HG03175 (cell line): ENCODE data around the gene TMEM86B.

ENCODE experiments used
- ATAC-seq: cut with Tn5 transposase; IDR thresholded peaks from one replicate; pipeline ENCODE4 v1.9.1; 2021; ENCODE audit warnings: mild to moderate bottlenecking, moderate library complexity; ENCODE audit not compliant: unreplicated experiment

Gene TMEM86B

DNA sequence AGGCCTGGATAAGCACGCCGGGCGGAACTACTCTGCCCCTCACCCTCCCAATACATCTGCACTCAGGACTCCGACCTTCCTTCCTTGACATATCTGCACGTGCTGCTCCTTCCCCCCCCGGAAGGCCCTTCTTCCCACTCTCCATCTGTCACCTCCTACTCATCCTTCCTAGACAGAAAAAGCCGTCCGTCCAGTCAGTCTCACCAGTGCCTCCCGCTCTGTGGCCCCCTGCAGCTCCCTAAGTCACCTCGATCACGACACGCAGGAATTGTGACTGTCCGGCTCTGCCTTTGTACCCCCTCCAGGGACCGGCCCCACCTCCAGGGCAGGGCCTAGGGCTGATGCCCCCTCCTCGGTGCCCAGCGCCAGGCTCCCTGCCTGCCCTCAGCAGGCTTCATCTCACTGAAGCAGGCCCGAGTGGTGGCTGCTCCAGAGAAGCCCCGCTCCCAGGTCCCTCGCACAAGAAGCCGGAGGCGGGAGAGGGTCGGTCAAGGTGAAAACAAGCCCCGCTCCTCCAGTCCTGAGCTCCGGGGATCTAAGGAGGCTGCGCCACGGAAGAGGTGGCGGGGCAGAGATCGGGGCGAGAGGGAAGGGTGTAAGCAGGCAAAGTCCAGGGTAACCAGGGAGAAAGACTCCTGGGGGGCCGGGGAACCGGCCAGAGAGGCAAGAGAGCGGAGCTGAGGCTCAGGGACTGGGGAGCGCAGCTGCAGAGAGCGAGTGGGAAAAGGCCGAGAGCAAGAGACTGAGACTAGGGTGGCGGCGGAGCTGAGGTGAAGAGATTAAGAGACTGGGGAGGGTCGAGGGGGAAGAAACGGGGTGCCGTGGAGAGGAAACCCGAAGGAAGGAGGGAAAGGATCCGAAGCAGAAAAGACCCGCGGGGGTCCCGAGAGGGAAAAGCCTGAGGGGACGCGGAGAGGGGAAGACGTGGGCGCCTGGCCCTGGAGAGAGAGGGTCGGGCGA is 29.2 kb upstream of the TMEM86B start:
- no peak for ATAC-seq

DNA sequence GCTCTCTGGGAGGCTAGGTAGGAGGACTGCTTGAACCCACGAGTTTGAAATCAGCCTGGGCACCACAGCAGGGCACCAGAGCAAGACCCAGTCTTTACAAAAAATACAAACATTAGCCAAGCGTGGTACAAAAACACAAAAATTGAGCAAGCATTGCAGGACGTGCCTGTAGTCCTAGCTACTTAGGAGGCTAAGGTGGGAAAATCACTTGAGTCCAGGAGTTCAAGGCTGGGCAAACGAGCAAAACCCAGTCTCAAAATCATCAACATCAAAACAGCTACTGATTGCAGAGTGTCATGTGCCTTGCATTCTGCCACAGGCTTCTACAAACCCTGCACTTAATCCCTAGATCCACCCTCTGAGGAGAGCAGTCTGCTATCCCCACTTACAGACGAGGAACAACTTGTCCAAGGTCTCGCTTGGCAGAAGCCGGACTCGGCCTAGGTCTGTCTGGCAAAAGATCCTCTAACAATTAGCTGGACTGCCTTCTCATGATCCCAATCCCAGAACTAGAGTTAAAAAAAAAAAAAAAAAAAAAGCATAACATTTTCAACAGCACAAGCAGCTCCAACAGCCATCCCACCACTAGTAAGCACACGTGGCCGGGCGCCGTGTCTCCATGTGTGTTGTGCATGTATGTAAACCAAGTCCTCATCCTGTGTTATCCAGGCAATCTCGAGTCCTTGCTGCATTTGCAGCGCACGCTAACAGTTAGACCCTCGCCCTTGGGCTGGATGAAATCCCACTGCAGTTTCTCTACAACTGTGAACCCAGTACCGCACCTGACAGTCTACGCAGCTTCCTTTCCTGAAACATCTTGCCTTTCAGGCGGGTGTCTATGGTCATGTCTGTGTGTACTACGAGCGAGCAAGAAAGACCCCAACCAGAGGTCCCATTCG is 28.2 kb upstream of the TMEM86B start:
- no peak for ATAC-seq

GRCh38 chr19:55255618-55256423 is 27.3 kb upstream of the TMEM86B start:
- ATAC-seq, result no peak

- ATAC-seq, result no peak
Observed at GRCh38 chr19:55254625-55254977, 26.0 kb upstream of the TMEM86B start.

- ATAC-seq, result peak; percentile 42
Observed at GRCh38 chr19:55253842-55254624, 25.5 kb upstream of the TMEM86B start.

DNA sequence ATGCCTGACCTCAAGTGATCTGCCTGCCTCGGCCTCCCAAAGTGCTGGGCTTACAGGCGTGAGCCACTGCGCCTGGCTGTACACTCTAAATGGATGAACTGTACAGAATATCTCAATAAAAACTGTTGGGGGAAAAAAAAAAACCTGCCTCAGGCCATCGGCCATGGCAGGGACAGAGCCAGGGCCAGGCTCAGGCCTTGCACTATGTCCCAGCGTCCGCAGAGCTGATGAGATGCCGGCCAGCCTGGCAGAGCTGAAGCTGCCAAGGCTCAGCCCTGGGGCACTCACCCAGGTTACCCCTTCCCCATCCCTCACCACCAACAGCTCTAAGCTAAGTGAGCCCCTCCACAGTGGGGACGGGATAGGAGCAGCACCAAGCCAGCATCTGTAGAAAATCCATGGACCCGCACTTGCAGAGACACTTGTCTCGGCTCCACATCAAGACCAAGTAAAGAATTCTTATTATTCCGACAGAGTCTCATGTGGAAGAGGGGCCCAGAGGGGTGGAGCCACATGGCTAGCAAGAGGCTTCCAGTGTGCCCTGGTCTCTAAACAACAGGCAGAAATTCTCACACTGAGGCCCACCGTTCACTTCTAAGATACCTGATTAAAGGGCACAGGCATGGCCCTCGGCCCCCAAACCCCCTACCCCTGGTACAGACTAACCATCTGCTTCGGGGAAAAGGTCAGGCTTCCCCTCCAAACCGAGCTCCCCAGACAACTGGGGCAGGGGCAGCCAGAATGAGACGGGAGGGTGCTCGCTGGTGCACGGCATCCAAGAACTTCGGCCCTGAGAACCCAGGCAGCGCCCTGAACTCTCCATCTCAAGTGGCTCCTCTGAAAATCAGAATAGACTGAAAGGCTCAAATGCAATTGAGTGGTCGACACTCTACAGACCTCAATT is 24.4 kb upstream of the TMEM86B start:
- no peak for ATAC-seq

DNA sequence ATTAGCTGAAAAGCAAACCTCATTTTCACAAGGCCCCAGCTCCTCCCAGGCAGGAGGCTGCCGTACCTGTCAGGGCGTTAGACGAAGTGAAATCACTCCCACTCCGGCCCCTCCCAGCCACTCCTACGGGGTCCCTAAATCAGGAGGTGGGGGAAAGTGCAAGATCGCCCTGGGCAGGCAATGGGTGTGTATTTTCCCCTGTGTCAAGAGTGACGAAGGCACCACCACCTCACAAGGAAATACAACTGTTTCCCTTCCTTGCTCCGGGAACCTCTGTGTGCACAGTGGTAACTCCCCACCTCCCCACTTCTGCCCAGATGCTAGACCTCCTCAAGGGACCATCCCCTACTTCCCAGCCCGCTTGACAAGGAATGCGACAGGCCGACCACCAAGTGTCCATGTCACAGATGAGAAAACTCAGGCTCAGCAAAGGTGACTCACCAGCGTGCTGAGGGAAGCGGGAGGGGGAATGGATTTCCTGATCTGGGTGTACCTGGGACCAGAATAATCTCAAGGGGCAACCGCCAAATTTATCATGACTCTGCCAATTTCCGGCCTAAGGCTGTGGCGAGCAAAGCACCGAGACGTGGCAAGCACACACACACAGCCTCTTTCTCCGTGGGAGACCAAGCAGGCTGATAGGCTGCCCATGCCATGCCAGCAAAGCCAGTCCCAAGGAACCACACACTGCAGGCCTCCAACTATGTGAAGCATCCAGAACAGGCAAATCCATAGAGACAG is 22.9 kb upstream of the TMEM86B start:
- ATAC-seq, result no peak

DNA sequence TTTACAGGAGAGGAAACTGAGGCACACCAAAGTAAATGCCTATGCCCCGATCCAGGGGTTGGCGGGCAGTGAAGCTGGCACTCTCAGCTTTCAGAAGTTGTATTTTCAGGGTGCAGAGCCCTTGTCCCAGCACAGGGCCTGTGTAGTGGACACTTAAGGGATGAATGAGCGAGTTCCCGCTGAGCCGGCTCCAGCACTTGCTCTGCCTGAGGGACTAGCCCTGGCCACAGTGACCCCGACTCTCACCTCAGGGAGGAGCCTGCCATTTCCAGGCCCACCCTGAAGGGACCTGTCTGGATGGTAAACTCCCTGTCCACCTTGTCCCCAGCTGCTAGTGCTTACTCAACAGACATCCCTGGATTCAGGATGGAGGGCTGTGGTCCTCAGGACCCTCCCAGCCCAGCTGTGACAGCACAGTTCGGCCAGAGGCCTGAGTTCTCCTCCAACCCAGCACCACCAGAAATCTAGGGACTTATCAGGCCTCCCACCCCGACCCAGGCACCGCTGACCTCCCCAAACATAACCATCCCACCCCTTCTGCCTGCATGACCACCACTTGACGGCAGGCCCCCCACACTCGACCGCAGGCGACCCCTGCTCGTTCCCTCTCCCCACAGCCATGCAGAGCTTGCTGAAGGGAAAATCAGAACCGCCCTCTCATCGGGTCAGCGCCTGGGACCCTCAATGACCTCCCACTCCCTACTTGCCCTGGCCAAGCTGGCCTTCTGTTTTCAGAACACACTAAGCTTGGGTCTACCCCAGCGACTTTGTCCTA is 21.9 kb upstream of the TMEM86B start:
- ATAC-seq, result no peak

GRCh38 chr19:55249841-55250240 is 21.3 kb upstream of the TMEM86B start:
- ATAC-seq, result no peak

DNA sequence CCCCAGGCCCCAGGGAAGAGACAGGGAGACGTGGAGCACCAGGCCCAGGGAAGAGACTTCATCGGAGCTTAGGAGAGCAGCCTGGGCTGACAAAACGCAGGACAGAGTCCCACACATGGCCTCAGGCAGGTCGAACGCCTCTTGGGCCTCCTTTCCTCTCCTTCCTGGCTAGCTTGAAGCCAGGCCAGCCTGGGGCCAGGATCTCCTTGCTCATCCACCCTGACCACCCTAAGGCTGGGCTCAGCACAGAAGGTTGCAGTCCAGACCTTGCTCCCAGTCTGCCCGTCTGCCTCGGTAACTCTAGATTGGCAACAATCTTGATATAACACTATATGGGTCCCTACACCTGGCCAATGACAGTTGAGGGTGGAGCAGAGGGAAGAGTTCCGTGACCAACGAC is 20.1 kb upstream of the TMEM86B start:
- ATAC-seq, result no peak

DNA sequence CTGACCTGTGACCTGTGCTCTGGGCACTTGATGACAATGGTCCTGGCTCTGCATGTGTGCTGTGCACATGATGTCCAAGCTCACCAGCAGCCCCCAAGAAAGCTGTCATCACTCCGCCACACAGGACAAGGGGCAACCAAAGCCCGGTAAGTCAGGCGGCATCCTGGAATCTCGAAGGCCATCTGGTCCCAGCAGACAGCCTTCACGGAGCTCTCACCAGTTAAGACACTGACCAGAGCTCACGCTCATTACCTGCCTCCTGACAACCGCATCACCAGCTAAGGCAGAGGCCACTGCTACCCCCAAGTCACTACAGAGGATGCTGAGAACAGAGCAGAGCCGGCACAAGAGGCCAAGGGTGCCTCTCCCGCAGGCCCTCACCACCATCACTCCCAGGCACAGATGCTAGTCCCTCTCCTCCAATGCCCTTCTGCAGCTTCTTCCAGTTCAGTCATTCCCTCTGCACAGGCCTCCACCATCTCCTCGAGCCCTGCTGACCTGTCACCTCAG is 19.7 kb upstream of the TMEM86B start:
- no peak for ATAC-seq

DNA sequence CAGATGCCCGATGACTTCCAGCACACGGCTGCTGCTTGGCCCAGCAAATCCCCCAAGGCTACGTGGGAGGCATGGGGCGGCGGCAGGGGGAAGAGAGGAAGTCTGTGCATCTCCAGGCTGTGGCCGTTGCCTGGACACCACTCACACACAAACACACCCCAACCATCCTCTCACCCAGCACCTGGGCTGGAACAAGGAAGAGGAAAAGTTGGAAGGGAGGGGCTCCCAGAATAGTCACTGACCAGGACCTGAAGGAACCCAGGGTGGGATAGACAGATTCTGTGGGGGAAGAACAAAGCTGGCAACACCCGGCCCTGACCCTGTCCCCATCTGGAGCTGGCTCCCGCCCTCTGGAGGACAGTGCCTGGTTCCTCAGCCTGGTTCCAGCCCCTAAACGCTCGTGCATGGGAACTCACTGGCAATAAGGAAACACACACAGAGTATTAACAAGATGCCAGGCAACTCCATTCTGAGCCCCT is 19.1 kb upstream of the TMEM86B start:
- ATAC-seq, result no peak

- ATAC-seq, result no peak
Observed at GRCh38 chr19:55246462-55247451, 18.2 kb upstream of the TMEM86B start.

DNA sequence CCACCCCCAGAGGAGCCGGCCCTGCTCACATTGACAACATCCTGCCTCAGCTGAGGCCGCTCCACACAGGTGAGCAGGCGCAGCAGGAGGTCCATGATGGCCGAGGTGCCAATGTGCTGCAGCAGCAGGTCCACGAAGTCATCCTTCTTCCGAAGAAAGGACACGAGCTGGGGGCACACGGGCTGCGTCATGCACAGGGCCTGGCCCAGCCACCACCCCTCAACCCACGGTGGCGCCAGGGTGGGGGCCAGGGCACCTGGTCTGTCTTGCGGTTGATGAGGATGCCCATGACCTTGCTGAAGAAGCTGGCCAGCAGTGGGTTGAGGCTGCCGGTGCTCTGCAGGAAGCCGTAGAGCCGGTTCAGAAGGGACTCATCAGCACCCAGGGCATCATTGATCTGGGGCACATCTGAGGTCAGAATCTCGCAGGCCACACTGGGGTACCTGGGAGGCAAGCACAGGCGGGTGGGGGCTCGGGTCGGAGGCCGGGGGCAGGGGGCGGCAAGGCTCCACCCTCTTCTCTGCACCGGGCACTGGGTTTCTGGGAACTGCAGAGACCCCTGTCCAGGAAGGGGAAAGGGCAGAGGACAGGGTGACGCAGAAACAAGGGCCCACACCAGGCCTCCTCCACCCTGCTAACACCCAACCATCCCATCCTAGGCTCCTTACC is 16.8 kb upstream of the TMEM86B start:
- no peak for ATAC-seq

DNA sequence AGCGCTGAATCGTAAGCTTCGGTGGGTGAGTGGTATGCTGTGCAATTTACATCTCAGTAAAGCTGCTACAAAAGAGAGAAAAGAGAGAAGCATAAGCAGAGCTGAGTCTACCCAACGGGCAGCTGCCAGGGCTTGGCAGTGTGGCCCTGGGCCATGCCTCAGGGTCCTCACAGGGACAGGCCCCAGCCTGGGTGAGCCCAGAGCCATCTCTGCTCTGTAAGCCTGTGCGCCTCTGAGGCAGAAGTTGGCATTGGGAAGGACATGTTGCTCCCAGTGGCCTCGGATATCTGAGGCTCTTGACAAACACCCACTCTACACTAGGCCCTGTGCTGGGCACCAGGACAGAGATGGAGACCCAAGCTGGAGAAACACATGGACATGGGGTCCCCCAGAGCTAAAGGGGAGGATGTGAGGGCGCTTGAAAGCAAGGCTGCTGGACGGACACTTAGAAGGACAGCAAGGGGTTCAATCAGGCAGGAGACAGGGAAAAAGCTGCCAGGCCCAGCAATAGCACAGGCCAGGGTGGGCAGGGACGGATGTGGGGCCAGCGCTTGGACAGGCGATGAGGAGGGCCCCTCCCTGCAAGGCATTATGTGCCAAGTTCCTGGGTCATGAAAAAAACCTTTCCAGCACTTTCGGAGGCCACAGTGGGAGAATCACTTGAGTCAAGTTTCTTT is 15.6 kb upstream of the TMEM86B start:
- ATAC-seq, result no peak
